Left colon (tissue), 2 donors: ENCODE results near the gene VAMP8. TPM values are rescaled to one million over a fixed set of nuclear protein-coding genes. Genes with fewer than 3 reads are reported as not detected.

Experiments
- ATAC-seq: fragments of 200-7000 bp; cut with Tn5 transposase; one replicate; pipeline ENCODE4 v1.9.1; 2020; ENCODE audit warnings: mild to moderate bottlenecking, moderate library complexity
- DNase-seq, 2 donors: peaks; one replicate each; pipeline ENCODE4 v3.0.0-alpha.2; 2020
- intact Hi-C, 2 donors: fragments of 100-400 bp; cut with DNase I in 1 of 2; cut with micrococcal nuclease in 1 of 2; formaldehyde crosslinking; loops; one replicate each; pipeline versions ENCODE4 v1.11.2 to v1.14.0; 2022; cut with DNase I, micrococcal nuclease
- total RNA-seq, 2 donors: library from RNA; stranded (reverse); fragmentation: NEBNext Ultra II Directional; extraction: Animal tissue kit (Norgen Biotek cat#: 25700); gene quantifications; one replicate each; pipeline ENCODE4 v1.2.1, GENCODE V29; 2021
- donor health status: DM: no; HTN: no; CAD: no.
- donor health status: DM: yes; HTN: yes; CAD: no.

The VAMP8 gene
- total RNA-seq, 2 donors from 2014 or later, result 268 to 282 TPM

- intact Hi-C loops, result no loop called here
Observed at GRCh38 chr2:85564144-85564563, 13.2 kb upstream of the VAMP8 start.

GRCh38 chr2:85566265-85566664 is 11.1 kb upstream of the VAMP8 start:
- intact Hi-C loops, result no loop called here
- ATAC-seq (no peak), DNase-seq (no peak)

More at GRCh38 chr2:85564144-85564563, 13.2 kb upstream of the VAMP8 start:
- no peak for ATAC-seq
- no peak for DNase-seq

- intact Hi-C loops, result no loop called here
- DNase-seq (no peak), ATAC-seq (no peak)
Observed at GRCh38 chr2:85575739-85576138, 1.6 kb upstream of the VAMP8 start.

- peak; percentile 1 for ATAC-seq
- intact Hi-C loops, result no loop called here
- DNase-seq, result no peak
Observed at GRCh38 chr2:85577063-85577385, 362 bp upstream of the VAMP8 start.

GRCh38 chr2:85578243-85579180 is 1.1 kb downstream of the VAMP8 start:
- ATAC-seq (peak; percentile 54), DNase-seq (peak; percentile 63 to 64)
- intact Hi-C loops, result no loop called here

GRCh38 chr2:85579266-85579935 is 2.0 kb downstream of the VAMP8 start:
- DNase-seq (no peak), ATAC-seq (no peak)
- intact Hi-C loops, result no loop called here

- DNase-seq (no peak), ATAC-seq (no peak)
- intact Hi-C loops, result no loop called here
Observed at GRCh38 chr2:85580206-85580605, 2.8 kb downstream of the VAMP8 start.

- intact Hi-C loops, result no loop called here
- no peak for ATAC-seq
Observed at GRCh38 chr2:85582492-85582891, 5.1 kb downstream of the VAMP8 start.

GRCh38 chr2:85583667-85584353 is 6.4 kb downstream of the VAMP8 start:
- intact Hi-C loops, result no loop called here
- ATAC-seq (no peak), DNase-seq (no peak)

More at GRCh38 chr2:85582492-85582891, 5.1 kb downstream of the VAMP8 start:
- no peak for DNase-seq

GRCh38 chr2:85584354-85584856 is 7.0 kb downstream of the VAMP8 start, which contains the start of gene VAMP5:
Gene VAMP5 (plus strand): TSS chr2:85584431. CDS start chr2:85584491, 60 bp downstream.
- DNase-seq (peak; percentile 47 to 53), ATAC-seq (peak; percentile 48)
- intact Hi-C loops, result no loop called here

- DNase-seq, result peak in 1 of 2 donors; percentile 82
- intact Hi-C loops, result no loop called here
Observed at GRCh38 chr2:85584857-85585780, 7.7 kb downstream of the VAMP8 start.

GRCh38 chr2:85585781-85586105 is 8.4 kb downstream of the VAMP8 start:
- DNase-seq (no peak), ATAC-seq (peak; percentile 21)
- intact Hi-C loops, result no loop called here

More at GRCh38 chr2:85584857-85585780, 7.7 kb downstream of the VAMP8 start:
- ATAC-seq, result peak; percentile 85

- intact Hi-C loops, result no loop called here
- no peak for ATAC-seq
- DNase-seq, result no peak
Observed at GRCh38 chr2:85588236-85588635, 10.8 kb downstream of the VAMP8 start.

- intact Hi-C loops, result no loop called here
- ATAC-seq (no peak), DNase-seq (no peak)
Observed at GRCh38 chr2:85588645-85589044, 11.3 kb downstream of the VAMP8 start.

GRCh38 chr2:85589181-85589580 is 11.8 kb downstream of the VAMP8 start:
- intact Hi-C loops, result no loop called here
- no peak for ATAC-seq
- DNase-seq, result no peak

- intact Hi-C loops, result no loop called here
- DNase-seq (no peak), ATAC-seq (no peak)
Observed at GRCh38 chr2:85589982-85590791, 12.8 kb downstream of the VAMP8 start.

GRCh38 chr2:85590950-85591349 is 13.6 kb downstream of the VAMP8 start:
- intact Hi-C loops, result no loop called here
- DNase-seq (peak in 1 of 2 donors; percentile 1), ATAC-seq (no peak)

GRCh38 chr2:85591563-85591962 is 14.2 kb downstream of the VAMP8 start:
- intact Hi-C loops, result no loop called here
- DNase-seq (no peak), ATAC-seq (no peak)
